GM19455 (cell line): Measurements from ENCODE around the gene ZNF569.
"Not testable (repeated sequence)": the region's sequence is repeated elsewhere in the genome, so short reads cannot be mapped to it uniquely, and the experiment has no call there.

Experiments used
- ATAC-seq: cut with Tn5 transposase; IDR thresholded peaks from one replicate; pipeline ENCODE4 v1.9.1; 2021; ENCODE audit not compliant: unreplicated experiment

The ZNF569 gene

DNA sequence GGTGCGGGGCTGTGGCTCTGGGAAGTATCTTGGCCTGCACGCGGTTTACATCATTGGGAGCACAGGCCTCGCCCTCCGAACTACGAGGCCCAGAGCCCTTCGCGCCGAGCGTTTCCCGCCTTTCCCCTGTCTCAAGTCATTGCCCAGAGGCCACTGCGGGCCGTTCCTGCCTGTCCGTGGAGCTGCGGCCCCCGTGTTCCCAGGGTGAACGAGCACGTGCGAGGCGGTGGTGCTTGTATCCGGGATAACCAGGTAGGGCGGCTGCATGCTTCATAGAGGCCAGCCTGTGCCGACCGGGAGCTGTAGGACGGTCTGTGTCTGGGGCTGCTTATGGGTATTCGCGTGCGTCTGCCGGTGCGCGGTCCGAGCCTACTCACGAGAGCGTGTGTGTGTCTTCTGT is 63.8 kb downstream of the ZNF569 start:
- no peak for ATAC-seq

GRCh38 chr19:37401078-37401477 is 66.2 kb downstream of the ZNF569 start:
- no peak for ATAC-seq

GRCh38 chr19:37391399-37391798 is 75.8 kb downstream of the ZNF569 start:
- ATAC-seq = not testable (repeated sequence)

GRCh38 chr19:37389234-37389633 is 78.0 kb downstream of the ZNF569 start:
- no peak for ATAC-seq

DNA sequence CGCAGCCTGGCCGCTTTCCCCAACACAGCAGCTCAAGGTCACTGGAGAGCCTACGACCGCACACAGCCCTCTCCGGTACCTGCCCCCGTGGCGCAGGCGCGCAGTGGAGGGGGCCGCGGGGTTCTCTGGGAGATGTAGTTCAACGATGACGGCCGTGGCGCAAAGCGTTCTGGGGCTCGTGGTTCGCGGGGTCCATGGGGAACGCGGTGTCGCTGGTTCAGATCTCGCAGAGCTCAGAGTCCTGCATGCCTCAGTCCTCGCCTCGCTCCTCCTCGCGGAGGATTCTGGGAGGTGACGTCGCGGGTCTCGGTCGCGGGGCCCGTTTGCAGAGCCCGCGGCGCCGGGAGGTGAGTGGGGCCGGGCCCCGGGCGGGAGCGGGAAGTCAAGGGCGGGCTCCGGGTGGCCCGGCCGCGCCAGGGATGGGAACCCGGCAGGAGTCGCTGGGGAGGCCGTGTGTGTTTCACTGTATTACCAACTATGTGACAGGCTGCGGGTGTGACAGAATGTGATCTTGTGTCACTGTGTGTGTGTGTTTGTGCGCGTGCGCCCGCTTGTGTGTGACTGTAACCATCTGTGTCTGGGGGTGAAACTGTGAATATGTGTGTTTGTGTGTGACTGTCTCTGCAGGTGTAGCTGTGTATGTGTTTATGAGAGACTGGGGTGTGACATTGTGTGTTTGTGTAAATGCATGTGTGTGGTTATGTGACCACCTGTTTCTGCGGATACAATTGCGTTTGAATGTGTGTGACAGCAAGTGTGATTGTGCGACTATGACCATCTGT is 96.2 kb downstream of the ZNF569 start, which contains the start of gene ZNF527:
Gene ZNF527, plus strand, starts transcription at position 220 of the 782 bp plus-strand sequence. CDS start 3,100 bp downstream, outside the sequence.
- ATAC-seq = peak; percentile 93

GRCh38 chr19:37370386-37370879 is 96.8 kb downstream of the ZNF569 start:
- peak; percentile 14 for ATAC-seq

DNA sequence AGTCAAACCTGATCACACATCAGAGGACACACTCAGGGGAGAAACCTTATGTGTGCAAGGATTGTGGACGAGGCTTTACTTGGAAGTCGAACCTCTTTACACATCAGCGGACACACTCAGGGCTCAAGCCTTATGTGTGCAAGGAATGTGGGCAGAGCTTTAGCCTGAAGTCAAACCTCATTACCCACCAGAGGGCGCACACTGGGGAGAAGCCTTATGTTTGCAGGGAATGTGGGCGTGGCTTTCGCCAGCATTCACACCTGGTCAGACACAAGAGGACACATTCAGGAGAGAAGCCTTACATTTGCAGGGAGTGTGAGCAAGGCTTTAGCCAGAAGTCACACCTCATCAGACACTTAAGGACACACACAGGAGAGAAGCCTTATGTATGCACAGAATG is 104.5 kb downstream of the ZNF569 start:
- ATAC-seq = no peak

GRCh38 chr19:37361994-37362393 is 105.2 kb downstream of the ZNF569 start:
- no peak for ATAC-seq
